ENCODE results near the gene ZNF576. TPM values are rescaled to one million over a fixed set of nuclear protein-coding genes. Genes with fewer than 3 reads are reported as not detected.

Gene ZNF576
- total and polyA plus RNA-seq, 4 donors = 6.9 to 14.9 (median 10.9) TPM

DNA sequence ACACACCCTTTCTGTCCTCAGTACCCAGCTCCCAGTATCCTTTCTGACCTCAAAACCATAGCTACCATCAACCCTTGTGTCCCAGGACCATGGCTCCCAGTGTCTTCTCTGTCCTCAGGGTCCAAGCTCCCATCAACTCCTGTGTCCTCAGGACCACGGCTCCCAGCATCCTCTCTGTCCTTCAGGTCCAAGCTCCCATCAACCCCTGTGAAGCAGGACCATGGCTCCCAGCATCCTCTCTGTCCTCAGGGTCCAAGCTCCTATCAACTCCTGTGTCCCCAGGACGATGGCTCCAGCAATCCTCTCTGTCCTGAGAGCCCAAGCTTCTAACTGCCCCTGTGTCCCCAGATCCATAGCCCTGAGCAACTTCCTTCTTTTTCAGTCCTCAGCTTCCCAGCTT lies 44.9 kb downstream of the ZNF576 start:
- DNase-seq (ENCODE audit: low spot score) = no peak
- no peaks in the 10 kb centered on the region for H3K27me3 ChIP-seq (ENCODE audit: control insufficient read depth in 4 of 4, insufficient read depth in 4 of 4, low read length in 3 of 4)
- peaks cover 0 to 4% (median 0%) of the 10 kb centered on the region in 4 donors for H3K9me3 ChIP-seq (ENCODE audit: control insufficient read depth in 4 of 4, low read length in 3 of 4)
- no peaks in the 10 kb centered on the region for H3K36me3 ChIP-seq (ENCODE audit: control insufficient read depth in 4 of 4, insufficient read depth in 3 of 4, low read depth in 1 of 4, low read length in 3 of 4)
- WGBS = 70% methylated on average over 2 of the region's 2 CpGs
- no peak for TF ChIP-seq SP1 (IDR thresholded peaks at IDR 0.05)
- TF ChIP-seq HNF4G (IDR thresholded peaks at IDR 0.05) = no peak
- no peak for TF ChIP-seq RAD21 (IDR thresholded peaks at IDR 0.05)
- TF ChIP-seq, protein P1, sequence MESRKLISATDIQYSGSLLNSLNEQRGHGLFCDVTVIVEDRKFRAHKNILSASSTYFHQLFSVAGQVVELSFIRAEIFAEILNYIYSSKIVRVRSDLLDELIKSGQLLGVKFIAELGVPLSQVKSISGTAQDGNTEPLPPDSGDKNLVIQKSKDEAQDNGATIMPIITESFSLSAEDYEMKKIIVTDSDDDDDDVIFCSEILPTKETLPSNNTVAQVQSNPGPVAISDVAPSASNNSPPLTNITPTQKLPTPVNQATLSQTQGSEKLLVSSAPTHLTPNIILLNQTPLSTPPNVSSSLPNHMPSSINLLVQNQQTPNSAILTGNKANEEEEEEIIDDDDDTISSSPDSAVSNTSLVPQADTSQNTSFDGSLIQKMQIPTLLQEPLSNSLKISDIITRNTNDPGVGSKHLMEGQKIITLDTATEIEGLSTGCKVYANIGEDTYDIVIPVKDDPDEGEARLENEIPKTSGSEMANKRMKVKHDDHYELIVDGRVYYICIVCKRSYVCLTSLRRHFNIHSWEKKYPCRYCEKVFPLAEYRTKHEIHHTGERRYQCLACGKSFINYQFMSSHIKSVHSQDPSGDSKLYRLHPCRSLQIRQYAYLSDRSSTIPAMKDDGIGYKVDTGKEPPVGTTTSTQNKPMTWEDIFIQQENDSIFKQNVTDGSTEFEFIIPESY (IDR thresholded peaks at IDR 0.05) = no peak
- no peak overlapping the region for H3K4me3 ChIP-seq (ENCODE audit: low read depth in 1 of 3, low read length in 3 of 3)
- peaks cover 4 to 11% (median 9%) of the 10 kb centered on the region in 4 donors for H3K4me1 ChIP-seq (ENCODE audit: control insufficient read depth in 4 of 4, insufficient read depth in 4 of 4, low read length in 3 of 4)
- H3K9ac ChIP-seq (ENCODE audit: low read depth in 1 of 2, low read length in 2 of 2) = no peak overlapping the region
- no peak overlapping the region for H3K27ac ChIP-seq (ENCODE audit: low read depth in 1 of 2, low read length in 2 of 2)

DNA sequence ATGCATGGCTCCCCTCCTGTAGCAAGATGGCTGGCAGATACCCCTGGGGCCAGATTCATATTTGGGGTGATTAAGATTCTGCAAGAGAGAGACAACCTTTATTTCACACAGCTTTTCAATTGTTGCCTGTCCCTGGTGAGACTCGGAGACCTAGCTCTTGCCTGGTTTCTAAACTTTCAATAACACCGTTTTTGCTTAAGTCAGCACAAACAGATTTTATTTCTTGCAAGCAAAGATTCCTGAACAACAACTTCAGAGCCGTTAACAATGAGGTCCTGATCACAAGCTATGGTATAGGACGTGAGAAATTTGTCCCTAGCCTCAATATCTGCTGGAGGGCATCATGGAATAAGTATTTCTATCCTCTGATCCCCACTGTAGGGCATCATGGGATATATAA lies 46.1 kb downstream of the ZNF576 start:
- TF ChIP-seq, protein P2, sequence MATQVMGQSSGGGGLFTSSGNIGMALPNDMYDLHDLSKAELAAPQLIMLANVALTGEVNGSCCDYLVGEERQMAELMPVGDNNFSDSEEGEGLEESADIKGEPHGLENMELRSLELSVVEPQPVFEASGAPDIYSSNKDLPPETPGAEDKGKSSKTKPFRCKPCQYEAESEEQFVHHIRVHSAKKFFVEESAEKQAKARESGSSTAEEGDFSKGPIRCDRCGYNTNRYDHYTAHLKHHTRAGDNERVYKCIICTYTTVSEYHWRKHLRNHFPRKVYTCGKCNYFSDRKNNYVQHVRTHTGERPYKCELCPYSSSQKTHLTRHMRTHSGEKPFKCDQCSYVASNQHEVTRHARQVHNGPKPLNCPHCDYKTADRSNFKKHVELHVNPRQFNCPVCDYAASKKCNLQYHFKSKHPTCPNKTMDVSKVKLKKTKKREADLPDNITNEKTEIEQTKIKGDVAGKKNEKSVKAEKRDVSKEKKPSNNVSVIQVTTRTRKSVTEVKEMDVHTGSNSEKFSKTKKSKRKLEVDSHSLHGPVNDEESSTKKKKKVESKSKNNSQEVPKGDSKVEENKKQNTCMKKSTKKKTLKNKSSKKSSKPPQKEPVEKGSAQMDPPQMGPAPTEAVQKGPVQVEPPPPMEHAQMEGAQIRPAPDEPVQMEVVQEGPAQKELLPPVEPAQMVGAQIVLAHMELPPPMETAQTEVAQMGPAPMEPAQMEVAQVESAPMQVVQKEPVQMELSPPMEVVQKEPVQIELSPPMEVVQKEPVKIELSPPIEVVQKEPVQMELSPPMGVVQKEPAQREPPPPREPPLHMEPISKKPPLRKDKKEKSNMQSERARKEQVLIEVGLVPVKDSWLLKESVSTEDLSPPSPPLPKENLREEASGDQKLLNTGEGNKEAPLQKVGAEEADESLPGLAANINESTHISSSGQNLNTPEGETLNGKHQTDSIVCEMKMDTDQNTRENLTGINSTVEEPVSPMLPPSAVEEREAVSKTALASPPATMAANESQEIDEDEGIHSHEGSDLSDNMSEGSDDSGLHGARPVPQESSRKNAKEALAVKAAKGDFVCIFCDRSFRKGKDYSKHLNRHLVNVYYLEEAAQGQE (IDR thresholded peaks at IDR 0.05) = no peak
- TF ChIP-seq, protein P1 (IDR thresholded peaks at IDR 0.05) = no peak
- TF ChIP-seq, protein P3, sequence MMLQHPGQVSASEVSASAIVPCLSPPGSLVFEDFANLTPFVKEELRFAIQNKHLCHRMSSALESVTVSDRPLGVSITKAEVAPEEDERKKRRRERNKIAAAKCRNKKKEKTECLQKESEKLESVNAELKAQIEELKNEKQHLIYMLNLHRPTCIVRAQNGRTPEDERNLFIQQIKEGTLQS (IDR thresholded peaks at IDR 0.05) = no peak
- TF ChIP-seq FOXA2 (IDR thresholded peaks at IDR 0.05) = no peak
- TF ChIP-seq JUND (IDR thresholded peaks at IDR 0.05) = no peak
- TF ChIP-seq FOXA1 (IDR thresholded peaks at IDR 0.05) = no peak
- no peak for TF ChIP-seq YY1 (IDR thresholded peaks at IDR 0.05)
- no peak for TF ChIP-seq GABPA (IDR thresholded peaks at IDR 0.05 in 1 of 2, conservative IDR thresholded peaks at IDR 0.05 in 1 of 2)
- TF ChIP-seq SP1 (IDR thresholded peaks at IDR 0.05) = no peak
- TF ChIP-seq HNF4G (IDR thresholded peaks at IDR 0.05) = no peak
- no peak for TF ChIP-seq NR2F2 (IDR thresholded peaks at IDR 0.05)
- TF ChIP-seq, protein P4, sequence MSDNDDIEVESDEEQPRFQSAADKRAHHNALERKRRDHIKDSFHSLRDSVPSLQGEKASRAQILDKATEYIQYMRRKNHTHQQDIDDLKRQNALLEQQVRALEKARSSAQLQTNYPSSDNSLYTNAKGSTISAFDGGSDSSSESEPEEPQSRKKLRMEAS (IDR thresholded peaks at IDR 0.05) = no peak
- no peak for TF ChIP-seq RXRA (IDR thresholded peaks at IDR 0.05)
- no peak for TF ChIP-seq TAF1 (conservative IDR thresholded peaks at IDR 0.05)
- Histone ChIP-seq H3K27ac (ENCODE audit: low read depth in 1 of 2, low read length in 2 of 2) (no peak overlapping the region), H3K9me3 (ENCODE audit: control insufficient read depth in 4 of 4, low read length in 3 of 4) (peaks cover 0 to 4% (median 0%) of the 10 kb centered on the region in 4 donors), H3K4me1 (ENCODE audit: control insufficient read depth in 4 of 4, insufficient read depth in 4 of 4, low read length in 3 of 4) (peaks cover 4 to 11% (median 9%) of the 10 kb centered on the region in 4 donors), H3K36me3 (ENCODE audit: control insufficient read depth in 4 of 4, insufficient read depth in 3 of 4, low read depth in 1 of 4, low read length in 3 of 4) (no peaks in the 10 kb centered on the region), H3K9ac (ENCODE audit: low read depth in 1 of 2, low read length in 2 of 2) (no peak overlapping the region), H3K27me3 (ENCODE audit: control insufficient read depth in 4 of 4, insufficient read depth in 4 of 4, low read length in 3 of 4) (no peaks in the 10 kb centered on the region), H3K4me3 (ENCODE audit: low read depth in 1 of 3, low read length in 3 of 3) (no peak overlapping the region)
- DNase-seq (ENCODE audit: low spot score) = no peak
- 74% methylated on average over 4 of the region's 4 CpGs for WGBS
